ENCODE measurements around the gene POLDIP3.
"Not testable (repeated sequence)": the region's sequence is repeated elsewhere in the genome, so short reads cannot be mapped to it uniquely, and the experiment has no call there.

The POLDIP3 gene

DNA sequence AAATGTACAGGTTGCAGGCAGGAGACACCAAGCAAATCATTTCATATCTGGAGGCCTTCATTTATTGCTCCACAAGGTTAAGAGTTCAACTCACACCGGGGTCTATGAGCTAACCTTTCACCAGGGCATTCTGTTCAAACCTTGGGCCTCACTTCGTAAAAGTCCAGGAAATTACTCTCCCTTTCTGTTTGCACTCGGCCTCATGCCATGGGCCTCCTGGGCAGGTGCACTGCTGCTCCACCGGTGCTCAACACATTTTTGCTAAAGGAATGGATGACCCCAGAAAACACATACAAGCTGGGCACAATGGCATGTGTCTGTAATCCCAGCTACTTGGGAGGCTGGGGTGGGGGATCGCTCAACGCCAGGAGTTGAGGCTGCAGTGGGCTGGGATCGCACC lies 78.5 kb downstream of the POLDIP3 start:
- TF ChIP-seq TAF1 (IDR thresholded peaks at IDR 0.05; ENCODE audit: borderline replicate concordance, low read depth, low read length) (no peak), POLR2AphosphoS5 (IDR thresholded peaks at IDR 0.05; ENCODE audit: low read depth, low read length) (no peak), POLR2A (IDR thresholded peaks at IDR 0.05; ENCODE audit: low read depth, low read length) (no peak)
- no peak for DNase-seq (ENCODE audit: insufficient read length)
- no peak for FAIRE-seq

DNA sequence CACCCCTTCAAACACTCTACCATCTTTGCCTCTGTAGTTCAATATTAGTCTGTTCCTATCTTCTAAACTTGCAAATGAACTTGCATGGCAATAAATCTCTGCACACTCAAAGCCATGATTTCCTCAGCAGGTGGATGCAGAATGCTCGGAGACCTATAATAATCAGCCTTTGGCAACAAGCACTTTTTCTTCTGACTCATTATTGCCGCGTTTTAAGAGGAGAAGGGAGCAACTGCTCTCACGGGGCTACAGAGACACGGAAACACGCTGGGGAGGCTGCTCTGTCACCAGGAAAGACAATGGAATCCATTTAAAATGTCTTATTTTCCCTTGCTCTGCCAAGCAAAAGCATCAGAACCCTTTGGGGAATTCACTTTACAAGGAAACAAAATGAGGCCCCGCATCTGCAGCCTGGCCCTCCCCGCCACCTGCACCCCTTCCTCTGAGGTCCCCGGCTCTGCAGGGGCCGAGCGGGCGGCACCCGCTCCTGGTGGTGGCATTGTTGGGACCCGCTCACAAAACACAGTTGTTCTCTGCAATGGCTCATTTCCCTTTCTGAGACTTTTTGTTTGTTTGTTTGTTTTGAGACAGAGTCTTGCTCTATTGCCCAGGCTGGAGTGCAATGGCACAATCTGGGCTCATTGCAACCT lies 79.5 kb downstream of the POLDIP3 start:
- FAIRE-seq; DNase-seq (ENCODE audit: insufficient read length): not testable (repeated sequence)
